Astrocyte of the cerebellum (primary cell): ENCODE measurements around the gene EPHA4.

Experiments used
- DNase-seq: peaks from one replicate; pipeline ENCODE4 v3.0.0-alpha.2; 2011; ENCODE audit warnings: low read depth
- H3K4me3 ChIP-seq: 2 replicates; pipeline ENCODE4 v1.5.1; 2011; ENCODE audit warnings: mild to moderate bottlenecking, low read depth, low read length, moderate library complexity
- CTCF ChIP-seq: IDR thresholded peaks from 2 replicates; pipeline ENCODE4 v1.5.1; 2012; ENCODE audit warnings: low read length, low read depth, moderate library complexity, mild to moderate bottlenecking; ENCODE audit errors: missing control alignments
- in situ Hi-C: cut with HindIII; loops from 2 replicates; pipeline ENCODE4 v1.10.0; 2017; ENCODE audit warnings: low sequenced_read_pairs

Gene EPHA4

GRCh38 chr2:221377597-221377996, 194.5 kb downstream of the EPHA4 start:
- TF ChIP-seq CTCF: no peak
- in situ Hi-C loops: no loop called here
- no peak overlapping the region for H3K4me3 ChIP-seq
- DNase-seq: no peak

DNA sequence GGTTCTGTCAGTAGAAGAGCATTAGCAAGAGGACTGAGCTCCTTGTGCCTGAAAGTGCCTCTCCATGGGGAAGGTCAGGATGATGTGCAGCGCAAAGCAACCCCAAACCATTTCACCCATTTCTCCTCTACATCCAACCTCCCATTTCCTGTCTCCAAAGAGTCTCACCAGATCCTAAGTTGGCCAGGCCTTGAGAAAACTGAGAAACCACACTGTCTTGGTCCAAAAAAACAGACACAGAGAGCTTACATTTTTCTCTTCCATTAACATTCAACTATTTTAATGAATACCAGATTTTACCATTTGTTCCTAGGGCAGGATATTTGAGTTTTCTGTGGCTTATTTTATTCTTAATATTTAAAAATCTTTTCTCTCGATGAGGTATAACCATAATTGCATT, 195.0 kb downstream of the EPHA4 start:
- no peak for DNase-seq
- in situ Hi-C loops: no loop called here

DNA sequence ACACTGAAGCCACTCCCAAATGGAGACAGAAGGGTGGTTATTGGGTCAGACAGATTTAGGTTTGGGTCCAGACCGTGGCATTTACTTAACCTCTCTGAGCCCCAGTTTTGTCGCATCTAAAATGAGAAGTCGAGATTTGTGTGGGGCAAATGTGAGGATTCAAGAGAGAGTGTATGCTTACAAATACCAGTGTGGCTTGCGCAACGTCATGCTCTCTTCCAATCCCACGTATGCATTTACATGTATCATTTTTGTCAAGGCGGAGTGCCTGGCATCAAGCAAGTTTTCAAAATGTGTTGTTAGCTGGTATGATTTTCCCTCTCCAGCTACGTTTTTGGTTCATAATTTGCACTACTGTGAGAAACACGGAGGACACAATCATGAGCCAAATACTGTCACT, 197.9 kb downstream of the EPHA4 start:
- TF ChIP-seq CTCF: no peak
- DNase-seq: no peak
- no peak overlapping the region for H3K4me3 ChIP-seq
- in situ Hi-C loops: no loop called here

More for the DNA sequence above, 195.0 kb downstream of the EPHA4 start:
- no peak for TF ChIP-seq CTCF
- no peak overlapping the region for H3K4me3 ChIP-seq

DNA sequence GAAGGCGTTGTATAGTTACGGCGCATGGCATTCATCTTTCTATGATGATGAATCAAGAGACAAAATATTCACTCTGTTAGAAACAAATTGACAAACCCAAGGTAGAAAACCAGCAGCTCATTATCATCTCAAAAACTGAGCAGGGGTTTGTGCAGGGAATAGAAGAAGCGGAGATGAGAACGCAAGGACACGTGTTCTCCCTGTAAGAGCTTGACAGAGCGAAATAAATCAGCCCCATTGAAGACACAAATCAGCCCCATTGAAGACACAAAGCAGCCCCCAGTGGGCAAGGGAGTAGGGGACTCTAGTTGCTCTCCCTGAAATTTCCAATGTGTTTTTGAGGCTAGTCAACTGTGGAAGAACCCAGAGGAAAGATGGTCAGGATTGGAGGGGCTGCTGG, 199.2 kb downstream of the EPHA4 start:
- TF ChIP-seq CTCF: no peak
- in situ Hi-C loops: no loop called here
- DNase-seq: no peak
- H3K4me3 ChIP-seq: no peak overlapping the region

GRCh38 chr2:221372159-221372884, 199.8 kb downstream of the EPHA4 start:
- in situ Hi-C loops: no loop called here
- TF ChIP-seq CTCF: peak; percentile 48
- H3K4me3 ChIP-seq: no peak overlapping the region
- DNase-seq: no peak

GRCh38 chr2:221371347-221371746, 200.8 kb downstream of the EPHA4 start:
- no peak for TF ChIP-seq CTCF
- in situ Hi-C loops: no loop called here
- H3K4me3 ChIP-seq: no peak overlapping the region
- DNase-seq: no peak
